Measurements from ENCODE around the gene WDR77. TPM values are rescaled to one million over a fixed set of nuclear protein-coding genes. Genes with fewer than 3 reads are reported as not detected.

Gene WDR77
- total RNA-seq, 1 experiment from 2014 or later, result 64.5 TPM

GRCh38 chr1:111455642-111456031 is 6.6 kb upstream of the WDR77 start (continued):
- no peak for TF ChIP-seq ATF6 (CRISPR knock-in tag; IDR thresholded peaks at IDR 0.05)

- Mint-ChIP-seq H3K27ac (no peak overlapping the region), H3K27me3 (ENCODE audit: low read depth) (no peaks in the 10 kb centered on the region), H3K9me3 (no peaks in the 10 kb centered on the region), H3K4me1 (peaks cover 15% of the 10 kb centered on the region), H3K4me3 (no peak overlapping the region), H3K36me3 (peaks cover 33% of the 10 kb centered on the region)
- CTCF ChIA-PET, result no interaction called here
- DNase-seq (ENCODE audit: low spot score), result no peak
- no peak for ATAC-seq
- TF ChIP-seq USF2 (CRISPR knock-in tag; IDR thresholded peaks at IDR 0.05) (no peak), SMAD4 (CRISPR knock-in tag; IDR thresholded peaks at IDR 0.05) (no peak), E2F1 (CRISPR knock-in tag; IDR thresholded peaks at IDR 0.05) (no peak), FOXJ3 (CRISPR knock-in tag; IDR thresholded peaks at IDR 0.05; ENCODE audit: borderline replicate concordance) (no peak), FOXP4 (CRISPR knock-in tag; IDR thresholded peaks at IDR 0.05) (no peak), SMAD3 (CRISPR knock-in tag; IDR thresholded peaks at IDR 0.05; ENCODE audit: borderline replicate concordance) (no peak), ATF2 (CRISPR knock-in tag; IDR thresholded peaks at IDR 0.05; ENCODE audit: borderline replicate concordance, low read depth) (no peak), ZNF532 (CRISPR knock-in tag; IDR thresholded peaks at IDR 0.05; ENCODE audit: borderline replicate concordance) (no peak), ESRRA (CRISPR knock-in tag; IDR thresholded peaks at IDR 0.05; ENCODE audit: borderline replicate concordance) (no peak), AFF4 (CRISPR knock-in tag; IDR thresholded peaks at IDR 0.05; ENCODE audit: borderline replicate concordance) (no peak), ERG (CRISPR knock-in tag; IDR thresholded peaks at IDR 0.05) (no peak), CTCF (IDR thresholded peaks at IDR 0.05) (no peak), NR3C1 (CRISPR knock-in tag; conservative IDR thresholded peaks at IDR 0.05; ENCODE audit: low read depth) (no peak)
- POLR2A ChIA-PET, result no interaction called here
Measured at GRCh38 chr1:111454859-111455641, 6.0 kb upstream of the WDR77 start.

Data from WTC11 (cell line).